Esophagus muscularis mucosa (tissue), 4 donors: ENCODE results near the gene LARP4. TPM values are rescaled to one million over a fixed set of nuclear protein-coding genes. Genes with fewer than 3 reads are reported as not detected.
A peak's percentile ranks its signal among the peaks of the same experiment; 100 is the strongest.

Experiments
- DNase-seq: peaks from one replicate; pipeline ENCODE4 v3.0.0-alpha.2; 2017; ENCODE audit errors: extremely low spot score
- H3K27ac ChIP-seq, 4 donors: fragments of 200-600 bp; sonication (generic); replicated peaks in 1 of 4; 1 replicate in 3 of 4; 2 replicates in 1 of 4; pipeline ENCODE4 v1.5.1; 2016 to 2019; ENCODE audit warnings: mild to moderate bottlenecking in 1 of 4
- H3K27me3 ChIP-seq, 4 donors: fragments of 200-600 bp; sonication (generic); one replicate each; pipeline versions ENCODE4 v1.5.1 to v1.6.0; 2016 to 2019
- H3K36me3 ChIP-seq, 4 donors: fragments of 200-600 bp; sonication (generic); one replicate each; pipeline ENCODE4 v1.5.1; 2016 to 2019
- H3K4me1 ChIP-seq, 4 donors: fragments of 200-600 bp; sonication (generic); one replicate each; pipeline ENCODE4 v1.5.1; 2016 to 2019
- H3K4me3 ChIP-seq, 4 donors: fragments of 200-600 bp; sonication (generic); 1 replicate in 2 of 4; 2 replicates in 2 of 4; pipeline ENCODE4 v1.5.1; 2016 to 2019; ENCODE audit warnings: mild to moderate bottlenecking in 4 of 4, moderate library complexity in 1 of 4
- H3K9me3 ChIP-seq, 4 donors: fragments of 200-600 bp; sonication (generic); 1 replicate in 3 of 4; 2 replicates in 1 of 4; pipeline ENCODE4 v1.5.1; 2016 to 2019
- CTCF ChIP-seq, 3 experiments: fragments of 200-600 bp in 2 of 3; fragments of 450-650 bp in 1 of 3; sonication (generic) in 2 of 3; IDR thresholded peaks; one replicate each; pipeline ENCODE4 v1.5.1; 2017 to 2019; ENCODE audit warnings: antibody characterized with exemption in 3 of 3, mild to moderate bottlenecking in 2 of 3, moderate library complexity in 1 of 3
- EP300 ChIP-seq: sonication (generic); formaldehyde crosslinking; IDR thresholded peaks from one replicate; pipeline ENCODE4 v1.6.1; 2017; ENCODE audit warnings: antibody characterized with exemption
- POLR2A ChIP-seq: fragments of 450-650 bp; IDR thresholded peaks from one replicate; pipeline ENCODE4 v1.6.1; 2017; ENCODE audit warnings: antibody characterized with exemption, moderate library complexity, mild to moderate bottlenecking, low read depth
- POLR2AphosphoS5 ChIP-seq, 2 donors: sonication (generic); formaldehyde crosslinking; IDR thresholded peaks; one replicate each; pipeline ENCODE4 v1.6.1; 2017; ENCODE audit warnings: antibody characterized with exemption in 2 of 2
- WGBS: methylation state at CpG from one replicate; pipeline ENCODE4 v1.1.5; 2018; 5-methylcytosine and 5-hydroxymethylcytosine counted together
- intact Hi-C: fragments of 100-400 bp; cut with DNase I; formaldehyde crosslinking; loops from one replicate; pipeline ENCODE4 v1.15.1; 2023
- total RNA-seq, 4 donors: library from RNA; depleted of rRNA; stranded (reverse); fragments of >200 nt; gene quantifications; one replicate each; pipeline versions ENCODE4 v1.1.0 to v1.2.1, GENCODE V29; 2016

The LARP4 gene
- 10 to 100 TPM; 29.7 to 56.7 (median 39.9) TPM for total RNA-seq

- Histone ChIP-seq H3K4me3 (peak within 1 kb of the TSS; percentile 77 to 92 (median 84)), H3K4me1 (peaks cover 17 to 43% (median 36%) of the 10 kb centered on the region in 4 donors), H3K36me3 (no peaks in the 10 kb centered on the region), H3K27me3 (no peaks in the 10 kb centered on the region), H3K27ac (peak within 1 kb of the TSS; percentile 88 to 97 (median 96)), H3K9me3 (no peaks in the 10 kb centered on the region)
- peak; percentile 97 for DNase-seq
- intact Hi-C loops = loop anchor here (5.0 kb wide), 1 partner anchor 179 kb away; no protein-coding TSS in a partner anchor
- WGBS = under 1% methylated on average over 52 of the region's 54 CpGs
- TF ChIP-seq EP300 (no peak), POLR2A (peak; percentile 85), POLR2AphosphoS5 (IDR thresholded peaks at IDR 0.05) (peak; percentile 95 to 98), CTCF (IDR thresholded peaks at IDR 0.05) (no peak)
Measured at GRCh38 chr12:50400638-50401499, at the start of gene LARP4. Gene LARP4, plus strand, starts transcription at chr12:50400885. Its CDS starts 126 bp downstream, at chr12:50401011.

- no peaks in the 10 kb centered on the region for H3K9me3 ChIP-seq
- intact Hi-C loops = no loop called here
- no peak for DNase-seq
- TF ChIP-seq EP300 = no peak
- TF ChIP-seq POLR2A = no peak
- TF ChIP-seq POLR2AphosphoS5 (IDR thresholded peaks at IDR 0.05) = no peak
- no peak for TF ChIP-seq CTCF (IDR thresholded peaks at IDR 0.05)
- no peak overlapping the region for H3K27ac ChIP-seq
- H3K4me1 ChIP-seq = peaks cover 0 to 16% (median 13%) of the 10 kb centered on the region in 4 donors
- H3K36me3 ChIP-seq = no peaks in the 10 kb centered on the region
- H3K27me3 ChIP-seq = no peaks in the 10 kb centered on the region
- WGBS = 88% methylated on average over 9 of the region's 11 CpGs
- H3K4me3 ChIP-seq = no peak overlapping the region
Measured at GRCh38 chr12:50351120-50352043, 49.3 kb upstream of the LARP4 start.

- Histone ChIP-seq H3K27me3 (no peaks in the 10 kb centered on the region), H3K36me3 (no peaks in the 10 kb centered on the region), H3K4me1 (peaks cover 0 to 16% (median 13%) of the 10 kb centered on the region in 4 donors), H3K27ac (no peak overlapping the region), H3K4me3 (no peak overlapping the region), H3K9me3 (no peaks in the 10 kb centered on the region)
- intact Hi-C loops = no loop called here
- TF ChIP-seq CTCF (IDR thresholded peaks at IDR 0.05) (no peak), POLR2AphosphoS5 (IDR thresholded peaks at IDR 0.05) (no peak), EP300 (no peak), POLR2A (no peak)
- no peak for DNase-seq
- 95% methylated on average over 3 of the region's 3 CpGs for WGBS
Measured at GRCh38 chr12:50353404-50353803, 47.3 kb upstream of the LARP4 start.

- no peak for DNase-seq
- Histone ChIP-seq H3K9me3 (no peaks in the 10 kb centered on the region), H3K27ac (peak overlapping the region in 2 of 4 donors; percentile 40 to 51), H3K27me3 (no peaks in the 10 kb centered on the region), H3K4me3 (peak overlapping the region in 2 of 4 donors; percentile 4 to 20), H3K4me1 (peaks cover 0 to 16% (median 13%) of the 10 kb centered on the region in 4 donors), H3K36me3 (no peaks in the 10 kb centered on the region)
- WGBS = 91% methylated on average over 3 of the region's 3 CpGs
- intact Hi-C loops = no loop called here
- TF ChIP-seq CTCF (IDR thresholded peaks at IDR 0.05) (no peak), EP300 (no peak), POLR2A (no peak), POLR2AphosphoS5 (IDR thresholded peaks at IDR 0.05) (no peak)
Measured at GRCh38 chr12:50353869-50354593, 46.7 kb upstream of the LARP4 start.
